H1 (cell line): ENCODE data around the gene CDS2. TPM values are rescaled to one million over a fixed set of nuclear protein-coding genes. Genes with fewer than 3 reads are reported as not detected.

Experiments
- CTCF ChIA-PET: fragments of 300-600 bp; sonication (Branson Sonifier 250); formaldehyde crosslinking; loops from one replicate; lab custom pipeline; 2021; ENCODE audit not compliant: partially characterized antibody; lab: Charles Lee
- POLR2A ChIA-PET: fragments of 300-600 bp; sonication (Branson Sonifier 250); formaldehyde crosslinking; loops from one replicate; lab custom pipeline; 2021; ENCODE audit warnings: inconsistent platforms; ENCODE audit not compliant: partially characterized antibody; lab: Charles Lee
- DNase-seq, 2 experiments: peaks; one replicate each; pipeline versions ENCODE4 v3.0.0 to v3.0.0-alpha.2; 2010 to 2022; ENCODE audit warnings: low spot score in 2 of 2, low read depth in 1 of 2, mixed read lengths in 1 of 2
- FAIRE-seq: peaks from 2 replicates; lab custom pipeline; 2011; peaks lifted over from hg19 to GRCh38; lab: Jason Lieb, UNC
- H2AFZ ChIP-seq: 2 replicates; pipeline ENCODE4 v1.8.1; 2012; ENCODE audit warnings: low read length, inconsistent platforms
- H2AK5ac ChIP-seq: 2 replicates; pipeline ENCODE4 v1.6.1; 2013; ENCODE audit warnings: low read depth, low read length
- H2BK120ac ChIP-seq: replicated peaks from 2 replicates; pipeline ENCODE3; 2013; ENCODE audit warnings: low read depth, low read length, inconsistent platforms
- H2BK12ac ChIP-seq: 2 replicates; pipeline ENCODE4 v1.6.1; 2013; ENCODE audit warnings: low read depth, low read length
- H2BK15ac ChIP-seq: 2 replicates; pipeline ENCODE4 v1.6.1; 2013; ENCODE audit warnings: low read length
- H2BK20ac ChIP-seq: 2 replicates; pipeline ENCODE4 v1.6.1; 2013; ENCODE audit warnings: low read length
- H2BK5ac ChIP-seq: 2 replicates; pipeline ENCODE4 v1.6.1; 2013; ENCODE audit warnings: low read depth, low read length
- H3K14ac ChIP-seq: 2 replicates; pipeline ENCODE4 v1.6.1; 2013; ENCODE audit warnings: inconsistent platforms; ENCODE audit not compliant: insufficient read length
- H3K18ac ChIP-seq: 2 replicates; pipeline ENCODE4 v1.6.1; 2013; ENCODE audit warnings: low read length; ENCODE audit errors: extremely low read depth
- H3K23ac ChIP-seq: 2 replicates; pipeline ENCODE4 v1.6.1; 2013; ENCODE audit warnings: inconsistent platforms; ENCODE audit not compliant: insufficient read length
- H3K23me2 ChIP-seq: 2 replicates; pipeline ENCODE4 v1.6.1; 2013; ENCODE audit warnings: low read depth, low read length
- H3K27ac ChIP-seq: 2 replicates; pipeline ENCODE4 v1.6.1; 2011; ENCODE audit warnings: low read depth, low read length, inconsistent platforms
- H3K27me3 ChIP-seq, 4 experiments: replicated peaks in 1 of 4; 1 replicate in 1 of 4; 2 replicates in 3 of 4; pipeline versions ENCODE4 v1.6.1 to v1.8.1; 2011 to 2013; ENCODE audit warnings: low read length in 3 of 4, mild to moderate bottlenecking in 3 of 4, inconsistent platforms in 2 of 4, mixed read lengths in 2 of 4, moderate library complexity in 1 of 4; ENCODE audit not compliant: control insufficient read depth in 3 of 4, insufficient read depth in 3 of 4; ENCODE audit errors: extremely low read depth in 1 of 4
- H3K36me3 ChIP-seq, 4 experiments: 2 replicates each; pipeline versions ENCODE4 v1.6.1 to v1.8.1; 2011 to 2013; ENCODE audit warnings: mild to moderate bottlenecking in 4 of 4, low read length in 3 of 4, moderate library complexity in 2 of 4, control low read depth in 1 of 4, inconsistent platforms in 1 of 4; ENCODE audit not compliant: insufficient read depth in 4 of 4, control insufficient read depth in 2 of 4
- H3K4ac ChIP-seq: replicated peaks from 2 replicates; pipeline ENCODE3; 2013; ENCODE audit warnings: low read length, low read depth, mixed read lengths, inconsistent platforms; ENCODE audit not compliant: insufficient read length
- H3K4me1 ChIP-seq, 4 experiments: replicated peaks in 1 of 4; 1 replicate in 1 of 4; 2 replicates in 3 of 4; pipeline versions ENCODE4 v1.6.1 to v1.8.1; 2011 to 2013; ENCODE audit warnings: low read length in 3 of 4, inconsistent platforms in 2 of 4, mixed read lengths in 1 of 4; ENCODE audit not compliant: insufficient read depth in 4 of 4, control insufficient read depth in 3 of 4
- H3K4me2 ChIP-seq, 2 experiments: 2 replicates each; pipeline versions ENCODE4 v1.6.1 to v1.8.1; 2011 to 2013; ENCODE audit warnings: low read depth in 2 of 2, low read length in 2 of 2, control low read depth in 1 of 2, inconsistent platforms in 1 of 2, mild to moderate bottlenecking in 1 of 2; ENCODE audit not compliant: insufficient read depth in 1 of 2
- H3K4me3 ChIP-seq, 4 experiments: fragments of 200-600, 300-600 bp in 1 of 4; sonication (generic), shearing (Covaris generic), sonication (Bioruptor Twin) in 1 of 4; 2 replicates each; pipeline versions ENCODE4 v1.5.1 to v1.8.1; 2011 to 2016; ENCODE audit warnings: low read length in 4 of 4, low read depth in 3 of 4, control low read depth in 2 of 4, inconsistent platforms in 2 of 4, mild to moderate bottlenecking in 2 of 4, mixed read lengths in 1 of 4, moderate library complexity in 1 of 4; ENCODE audit not compliant: insufficient read depth in 2 of 4; ENCODE audit errors: extremely low read depth in 1 of 4
- H3K56ac ChIP-seq: replicated peaks from 2 replicates; pipeline ENCODE3; 2013; ENCODE audit warnings: low read depth, mild to moderate bottlenecking, mixed read lengths, low read length, inconsistent platforms; ENCODE audit not compliant: insufficient read length
- H3K79me1 ChIP-seq: 2 replicates; pipeline ENCODE4 v1.6.1; 2013; ENCODE audit warnings: low read depth, low read length, control low read depth
- H3K79me2 ChIP-seq, 2 experiments: 2 replicates each; pipeline versions ENCODE4 v1.6.1 to v1.8.1; 2012 to 2013; ENCODE audit warnings: low read length in 2 of 2, mild to moderate bottlenecking in 2 of 2, inconsistent platforms in 1 of 2; ENCODE audit not compliant: insufficient read depth in 2 of 2, control insufficient read depth in 1 of 2
- H3K9ac ChIP-seq, 4 experiments: replicated peaks in 1 of 4; 1 replicate in 1 of 4; 2 replicates in 3 of 4; pipeline versions ENCODE4 v1.6.1 to v1.8.1; 2011 to 2013; ENCODE audit warnings: low read depth in 3 of 4, low read length in 3 of 4, control low read depth in 2 of 4, mild to moderate bottlenecking in 2 of 4, moderate library complexity in 2 of 4, inconsistent platforms in 1 of 4; ENCODE audit errors: extremely low read depth in 1 of 4
- H3K9me3 ChIP-seq, 2 experiments: 2 replicates each; pipeline versions ENCODE4 v1.6.1 to v1.8.1; 2012 to 2013; ENCODE audit warnings: mild to moderate bottlenecking in 2 of 2, moderate library complexity in 2 of 2, control low read depth in 1 of 2, inconsistent platforms in 1 of 2, low read depth in 1 of 2, low read length in 1 of 2, mixed read lengths in 1 of 2; ENCODE audit not compliant: insufficient read depth in 2 of 2
- H4K20me1 ChIP-seq, 2 experiments: replicated peaks in 1 of 2; 2 replicates each; pipeline versions ENCODE3 to v1.8.1; 2011 to 2013; ENCODE audit warnings: inconsistent platforms in 2 of 2, low read length in 2 of 2, mild to moderate bottlenecking in 1 of 2; ENCODE audit not compliant: insufficient read depth in 2 of 2, control insufficient read depth in 1 of 2
- H4K5ac ChIP-seq: 2 replicates; pipeline ENCODE4 v1.6.1; 2013; ENCODE audit warnings: low read length, low read depth, mixed read lengths, inconsistent platforms; ENCODE audit not compliant: insufficient read length
- H4K8ac ChIP-seq: 2 replicates; pipeline ENCODE4 v1.8.0; 2013; ENCODE audit warnings: mild to moderate bottlenecking, moderate library complexity, low read length, inconsistent platforms; ENCODE audit not compliant: insufficient read depth; ENCODE audit errors: extremely low read depth
- H4K91ac ChIP-seq: replicated peaks from 2 replicates; pipeline ENCODE3; 2013; ENCODE audit warnings: low read length, mixed read lengths, inconsistent platforms; ENCODE audit not compliant: insufficient read length
- CTBP2 ChIP-seq: IDR thresholded peaks from 2 replicates; pipeline ENCODE4 v1.7.0; 2011; ENCODE audit warnings: borderline replicate concordance, mild to moderate bottlenecking, moderate library complexity, mixed read lengths, low read length; ENCODE audit not compliant: insufficient read depth, insufficient read length
- RNF2 ChIP-seq: fragments of 200-900, 300-1000 bp; sonication (generic); IDR thresholded peaks from 2 replicates; pipeline ENCODE4 v1.7.1; 2016; ENCODE audit warnings: borderline replicate concordance, low read depth, mild to moderate bottlenecking, antibody characterized with exemption, low read length; ENCODE audit not compliant: poor library complexity, severe bottlenecking; ENCODE audit errors: missing control alignments
- TAF1 ChIP-seq: IDR thresholded peaks from 2 replicates; pipeline ENCODE4 v1.6.1; 2011; ENCODE audit warnings: mild to moderate bottlenecking, low read depth, low read length
- WGBS, 2 experiments: shearing (Covaris generic) in 1 of 2; methylation state at CpG; one replicate each; pipeline versions ENCODE4 v1.1.6 to v1.1.7; 2013 to 2015; ENCODE audit warnings: low lambda C conversion rate in 2 of 2, mixed read lengths in 2 of 2, inconsistent platforms in 1 of 2, low coverage in 1 of 2, missing lambda C conversion rate in 1 of 2; ENCODE audit not compliant: insufficient replicate concordance in 2 of 2, insufficient coverage in 1 of 2, insufficient read length in 1 of 2; ENCODE audit errors: extremely low coverage in 1 of 2, missing lambda C conversion rate in 1 of 2; 5-methylcytosine and 5-hydroxymethylcytosine counted together
- polyA plus RNA-seq, 7 experiments: library from polyadenylated mRNA; depleted of rRNA in 3 of 7; stranded (reverse) in 5 of 7; unstranded in 2 of 7; fragments of >200 nt in 5 of 7; fragments of 200-250 nt in 2 of 7; gene quantifications; 1 replicate in 5 of 7; 2 replicates in 1 of 7; 4 replicates in 1 of 7; pipeline versions ENCODE4 v1.2.1 to v1.2.3, GENCODE V29; 2011 to 2013; ENCODE audit warnings: missing spikeins in 2 of 7, mixed read lengths in 2 of 7
- total RNA-seq: library from RNA; stranded (reverse); fragmentation: NEBNext Ultra II Directional; extraction: Animal tissue kit (Norgen Biotek cat#: 25700); gene quantifications from 2 replicates; pipeline ENCODE4 v1.2.1, GENCODE V29; 2021

CDS2 gene
- total and polyA plus RNA-seq, 2 of the 8 experiments (the other 6 are each of a cell fraction or from before 2014, with no cell fraction given) = 54.0 to 56.2 TPM

- no peak overlapping the region for H2BK15ac ChIP-seq
- H3K36me3 ChIP-seq = peaks cover 0 to 5% (median 0%) of the 10 kb centered on the region in 4 experiments; a peak in 2 of 8 replicates
- CTCF ChIA-PET = interaction anchor here (1.1 kb wide), 1 partner anchor 130 kb away, joined by 3 read pairs; no protein-coding TSS in a partner anchor
These were observed 70.5 kb downstream of the CDS2 start for GRCh38 chr20:5197270-5197827.

More at GRCh38 chr20:5197270-5197827, 70.5 kb downstream of the CDS2 start:
- 88% methylated on average over 10 of the region's 11 CpGs; no CpG with 5 or more reads in 1 of the 2 experiments for WGBS, 2 experiments
- Histone ChIP-seq H4K8ac (no peak overlapping the region), H4K5ac (no peak overlapping the region), H3K79me1 (no peaks in the 10 kb centered on the region; the same call in 1 of the 2 replicates), H2AFZ (no peak overlapping the region), H3K27ac (no peak overlapping the region), H2BK120ac (no peak overlapping the region), H3K4me3 (no peak overlapping the region), H2BK12ac (no peak overlapping the region), H3K14ac (no peak overlapping the region), H3K9me3 (no peaks in the 10 kb centered on the region), H4K20me1 (peaks cover 0 to 3% of the 10 kb centered on the region in 2 experiments), H3K9ac (no peak overlapping the region), H3K56ac (no peak overlapping the region), H3K18ac (no peak overlapping the region), H3K23me2 (no peaks in the 10 kb centered on the region; the same call in 1 of the 2 replicates), H3K4me1 (no peaks in the 10 kb centered on the region; a peak in 1 of 7 replicates), H3K23ac (no peak overlapping the region), H3K27me3 (no peaks in the 10 kb centered on the region), H3K79me2 (no peaks in the 10 kb centered on the region), H3K4me2 (no peak overlapping the region), H2AK5ac (no peak overlapping the region), H2BK5ac (no peak overlapping the region), H4K91ac (no peak overlapping the region), H2BK20ac (no peak overlapping the region), H3K4ac (no peak overlapping the region)
- POLR2A ChIA-PET = no interaction called here
- TF ChIP-seq RNF2 = no peak
- TF ChIP-seq CTBP2 = no peak
- no peak for TF ChIP-seq TAF1
- FAIRE-seq = no peak
- DNase-seq = no peak
